HG03432 (cell line): ENCODE results near the gene VSTM4.

Experiments used
- ATAC-seq: cut with Tn5 transposase; IDR thresholded peaks from one replicate; pipeline ENCODE4 v1.9.1; 2021; ENCODE audit warnings: mild to moderate bottlenecking, moderate library complexity; ENCODE audit not compliant: unreplicated experiment

VSTM4 gene

DNA sequence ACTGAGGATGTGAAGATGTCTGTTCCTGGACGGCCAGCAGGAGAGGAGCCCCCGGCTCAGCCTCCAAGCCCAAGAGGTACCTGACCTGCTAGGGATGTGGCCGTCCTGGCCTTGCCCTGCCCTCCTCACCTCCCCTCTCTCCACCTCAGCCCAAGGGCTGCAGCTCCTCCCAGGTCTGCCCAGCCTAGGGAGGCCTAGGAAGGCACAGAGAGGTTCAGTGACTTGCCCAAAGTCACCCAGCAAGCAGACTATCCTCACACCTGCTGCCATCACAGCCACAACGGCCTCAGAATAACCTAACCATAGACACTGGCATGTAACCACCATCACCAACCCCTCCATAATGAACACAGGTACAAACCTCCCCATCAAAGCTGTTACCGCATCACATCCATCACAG, 137.0 kb downstream of the VSTM4 start:
- ATAC-seq: no peak

DNA sequence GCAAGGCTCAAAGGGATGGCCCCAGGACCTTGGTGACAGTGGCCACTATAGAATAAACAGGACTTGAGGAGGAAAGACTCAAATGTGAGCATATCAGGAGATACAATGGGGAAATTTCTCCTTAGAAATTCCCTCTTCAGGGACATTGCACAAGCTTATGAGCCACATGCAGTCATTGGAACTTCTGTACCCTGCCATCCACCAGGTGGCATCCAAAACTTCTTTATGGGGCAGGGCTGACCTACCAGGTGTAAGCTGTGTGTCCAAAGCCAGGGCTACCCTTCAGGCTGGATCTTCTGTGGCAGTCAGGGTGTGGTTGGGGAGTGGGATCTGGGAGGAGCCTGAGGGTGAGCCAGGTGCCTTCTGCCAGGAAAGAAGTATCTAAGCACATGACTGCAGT, 139.1 kb downstream of the VSTM4 start:
- ATAC-seq: no peak

DNA sequence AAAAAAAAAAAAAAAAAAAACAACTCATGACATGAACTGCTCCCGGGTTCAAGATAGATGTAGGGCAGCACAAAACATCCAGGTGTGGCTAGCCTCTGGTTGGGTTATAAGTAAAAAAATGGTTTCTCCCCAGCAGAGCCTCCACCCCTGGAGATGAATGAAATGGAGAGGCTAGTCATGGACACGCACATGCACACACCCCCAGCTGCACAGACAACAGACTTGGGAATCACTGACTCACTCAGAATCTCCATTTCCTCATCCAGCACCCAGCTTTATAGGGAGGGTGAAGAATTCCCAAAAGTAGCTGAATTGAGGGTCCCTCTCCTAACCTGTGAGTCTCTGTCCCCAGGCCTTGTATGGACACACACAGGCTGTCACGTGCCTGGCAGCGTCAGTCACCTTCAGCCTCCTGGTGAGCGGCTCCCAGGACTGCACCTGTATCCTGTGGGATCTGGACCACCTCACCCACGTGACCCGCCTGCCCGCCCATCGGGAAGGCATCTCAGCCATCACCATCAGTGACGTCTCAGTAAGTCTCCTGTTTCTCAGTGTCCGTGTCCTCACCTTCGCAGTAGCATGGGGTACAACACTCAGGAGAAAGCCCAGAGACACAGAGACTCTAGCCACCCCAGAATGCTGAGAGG, 140.7 kb downstream of the VSTM4 start:
- ATAC-seq: no peak

DNA sequence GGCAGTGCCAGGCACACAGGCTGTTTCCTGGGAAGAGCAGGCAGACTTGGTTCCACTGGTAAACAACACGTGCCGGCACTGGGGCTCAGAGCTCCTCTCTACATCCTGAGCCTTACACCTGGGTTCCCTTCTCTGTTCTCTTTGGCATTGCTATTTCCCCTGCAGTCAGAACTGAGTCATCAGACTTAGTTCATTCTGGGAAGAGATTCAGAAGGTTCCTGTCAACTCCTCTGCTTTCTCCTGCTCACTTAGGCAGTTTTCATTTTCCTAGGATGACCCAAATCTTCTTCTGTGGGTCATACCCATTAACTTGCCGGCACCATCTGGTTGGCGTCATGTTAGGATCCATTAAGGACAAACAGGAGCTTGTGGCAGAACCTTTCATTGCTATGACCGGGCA, 142.3 kb downstream of the VSTM4 start:
- ATAC-seq: no peak

DNA sequence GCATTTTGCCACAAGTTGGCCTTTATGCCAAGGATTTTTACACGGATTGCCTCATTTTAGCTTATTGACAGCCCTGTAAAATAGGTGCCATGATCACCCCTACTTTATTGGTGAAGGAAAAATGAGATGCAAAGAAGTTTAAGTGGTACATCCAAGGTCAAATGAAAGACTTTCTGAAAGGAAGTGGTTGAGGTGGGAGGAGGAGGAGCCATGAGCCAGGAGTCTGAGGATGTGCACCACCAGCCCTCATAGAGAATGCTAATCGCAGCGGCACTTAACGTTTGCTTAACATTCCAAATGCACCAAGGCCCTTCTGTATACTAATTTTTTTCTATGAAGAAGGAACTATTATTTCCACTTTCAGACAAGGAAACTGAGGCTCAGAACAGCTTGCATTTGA, 144.7 kb downstream of the VSTM4 start:
- no peak for ATAC-seq

DNA sequence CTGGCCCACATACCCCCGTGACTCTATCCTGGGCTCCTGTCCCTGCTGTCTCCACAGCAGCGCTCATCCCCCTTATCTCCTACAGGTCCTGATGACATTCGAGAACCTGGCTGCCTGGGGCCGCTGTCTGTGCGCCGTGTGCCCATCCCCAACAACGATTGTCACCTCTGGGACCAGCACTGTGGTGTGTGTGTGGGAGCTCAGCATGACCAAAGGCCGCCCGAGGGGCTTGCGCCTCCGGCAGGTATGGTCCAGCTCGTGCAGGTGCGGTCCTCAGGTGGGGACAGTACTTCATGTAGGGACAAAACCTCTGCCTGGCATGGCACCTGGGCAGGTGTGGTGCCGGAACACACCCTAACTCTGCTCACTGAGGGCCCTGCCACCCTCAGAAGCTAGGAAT, 145.3 kb downstream of the VSTM4 start:
- no peak for ATAC-seq

DNA sequence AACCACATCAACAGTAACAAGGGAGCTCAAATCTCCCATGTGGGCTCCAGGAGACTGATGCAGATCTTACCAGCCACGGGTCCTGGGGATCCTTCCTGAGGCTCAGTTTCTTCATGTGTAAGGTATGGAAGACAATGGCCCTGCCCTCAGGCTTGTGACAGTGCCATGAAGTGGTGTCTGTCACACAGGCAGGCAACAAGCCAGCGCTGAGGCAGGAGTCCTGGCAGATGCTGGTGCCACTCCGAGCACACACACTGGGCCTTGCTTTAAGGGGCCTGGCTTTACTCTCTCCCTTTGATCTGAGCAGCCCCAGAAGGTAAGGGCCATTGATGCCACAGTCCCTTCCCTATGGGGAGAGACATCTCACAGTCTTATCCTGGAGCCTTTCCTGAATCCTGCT, 147.3 kb downstream of the VSTM4 start:
- no peak for ATAC-seq

DNA sequence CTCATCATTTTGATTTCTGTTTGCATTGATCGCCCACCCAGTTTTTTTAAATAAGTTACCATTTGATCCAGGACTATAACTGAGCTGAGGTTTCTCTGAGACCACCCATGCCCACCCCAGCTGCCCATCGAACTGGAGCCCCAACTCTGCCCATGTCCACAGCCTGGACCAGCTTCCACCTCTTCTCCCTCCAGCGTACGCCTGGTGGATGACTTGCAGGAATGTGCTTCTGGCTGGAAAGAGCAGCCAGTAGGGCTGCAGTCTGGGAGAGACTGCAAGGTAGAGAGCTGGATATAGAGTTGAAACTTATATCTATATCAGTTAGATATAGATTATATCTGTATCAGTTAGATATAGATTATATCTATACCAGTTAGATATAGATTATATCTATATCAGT, 149.9 kb downstream of the VSTM4 start:
- no peak for ATAC-seq
